DND-41 (cell line): ENCODE results near the gene COPZ1.

Experiments
- CTCF ChIP-seq: IDR thresholded peaks from 2 replicates; pipeline ENCODE4 v1.5.1; 2012; ENCODE audit warnings: borderline replicate concordance, low read length, moderate library complexity, mild to moderate bottlenecking; ENCODE audit not compliant: poor library complexity, severe bottlenecking; ENCODE audit errors: extremely low read depth
- EZH2 ChIP-seq: IDR thresholded peaks from 3 replicates; pipeline ENCODE4 v1.6.1; 2012; ENCODE audit warnings: borderline replicate concordance, low read depth, mild to moderate bottlenecking, moderate library complexity, low read length, inconsistent platforms; ENCODE audit not compliant: severe bottlenecking

- TF ChIP-seq CTCF (no peak), EZH2 (no peak)
Observed at GRCh38 chr12:54286042-54287030, 38.6 kb upstream of the COPZ1 start.
